Spleen (tissue), 7 donors: ENCODE measurements around the gene HK2.

Experiments used
- POLR2A ChIP-seq, 3 donors: fragments of 450-650 bp; IDR thresholded peaks; one replicate each; pipeline ENCODE4 v1.5.1; 2017; ENCODE audit warnings: antibody characterized with exemption in 3 of 3, mild to moderate bottlenecking in 1 of 3
- POLR2AphosphoS5 ChIP-seq, 3 donors: sonication (generic); formaldehyde crosslinking; IDR thresholded peaks; one replicate each; pipeline ENCODE4 v1.5.1; 2017; ENCODE audit warnings: antibody characterized with exemption in 3 of 3
- TF ChIP-seq, protein P1 (sequence below), 11 experiments: fragments of 200-600 bp in 7 of 11; fragments of 450-650 bp in 4 of 11; sonication (generic) in 4 of 11; IDR thresholded peaks in 8 of 11; conservative IDR thresholded peaks in 3 of 11; 1 replicate in 7 of 11; 2 replicates in 4 of 11; pipeline versions ENCODE4 v1.4.0 to v1.8.0; 2016 to 2021; ENCODE audit warnings: antibody characterized with exemption in 11 of 11, inconsistent platforms in 4 of 11, mild to moderate bottlenecking in 1 of 11
- donor health status: DM: no; HTN: no; CAD: no; lungs with moderate emphysema.
- donor health status: DM: no; HTN: no; CAD: no.
- donor health status: DM: no; HTN: no; CAD: no.

DNA sequence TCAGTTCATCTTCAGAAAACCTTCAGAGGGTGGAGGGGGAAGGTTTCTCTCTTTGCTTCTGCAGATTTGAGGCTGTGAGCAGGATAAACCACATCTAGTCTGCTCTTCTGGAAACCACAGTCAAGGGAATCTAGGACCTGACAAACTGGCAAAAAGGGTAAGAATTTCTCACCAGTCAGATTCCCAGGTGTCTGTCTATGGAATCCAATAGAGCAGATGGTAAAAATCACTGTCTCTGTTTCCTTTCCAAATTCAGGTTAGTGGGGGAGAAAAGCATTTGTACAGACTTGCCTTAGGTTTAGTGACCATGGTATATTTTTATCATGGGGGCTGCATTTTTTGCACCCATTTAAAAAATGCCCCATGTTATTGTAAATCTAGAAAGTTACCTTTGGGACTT is 62.3 kb downstream of the HK2 start:
- TF ChIP-seq POLR2A (IDR thresholded peaks at IDR 0.05) (no peak), POLR2AphosphoS5 (IDR thresholded peaks at IDR 0.05) (no peak)
- TF ChIP-seq, protein P1, sequence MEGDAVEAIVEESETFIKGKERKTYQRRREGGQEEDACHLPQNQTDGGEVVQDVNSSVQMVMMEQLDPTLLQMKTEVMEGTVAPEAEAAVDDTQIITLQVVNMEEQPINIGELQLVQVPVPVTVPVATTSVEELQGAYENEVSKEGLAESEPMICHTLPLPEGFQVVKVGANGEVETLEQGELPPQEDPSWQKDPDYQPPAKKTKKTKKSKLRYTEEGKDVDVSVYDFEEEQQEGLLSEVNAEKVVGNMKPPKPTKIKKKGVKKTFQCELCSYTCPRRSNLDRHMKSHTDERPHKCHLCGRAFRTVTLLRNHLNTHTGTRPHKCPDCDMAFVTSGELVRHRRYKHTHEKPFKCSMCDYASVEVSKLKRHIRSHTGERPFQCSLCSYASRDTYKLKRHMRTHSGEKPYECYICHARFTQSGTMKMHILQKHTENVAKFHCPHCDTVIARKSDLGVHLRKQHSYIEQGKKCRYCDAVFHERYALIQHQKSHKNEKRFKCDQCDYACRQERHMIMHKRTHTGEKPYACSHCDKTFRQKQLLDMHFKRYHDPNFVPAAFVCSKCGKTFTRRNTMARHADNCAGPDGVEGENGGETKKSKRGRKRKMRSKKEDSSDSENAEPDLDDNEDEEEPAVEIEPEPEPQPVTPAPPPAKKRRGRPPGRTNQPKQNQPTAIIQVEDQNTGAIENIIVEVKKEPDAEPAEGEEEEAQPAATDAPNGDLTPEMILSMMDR (IDR thresholded peaks at IDR 0.05 in 8 of 11, conservative IDR thresholded peaks at IDR 0.05 in 3 of 11), result no peak
